ENCODE results near the gene ALK.

The ALK gene

DNA sequence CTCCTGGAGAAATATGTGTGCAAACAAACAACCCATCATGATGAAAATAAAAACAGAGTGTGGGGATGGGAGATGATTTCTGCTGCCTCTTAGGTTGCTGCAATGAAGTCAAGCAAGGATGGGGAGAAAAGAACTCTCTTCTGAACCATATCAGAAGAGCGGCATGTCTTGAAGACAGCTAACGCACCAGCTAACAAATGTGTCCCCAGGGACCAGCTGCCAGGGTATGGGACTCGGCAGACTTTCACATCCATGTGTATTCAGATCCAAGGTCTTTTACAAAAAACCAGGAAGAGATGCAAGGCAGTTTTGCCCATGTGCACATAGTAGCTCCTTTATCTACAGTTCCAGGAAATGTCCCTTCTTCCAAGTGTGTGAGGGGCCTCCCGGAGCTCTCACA, 680.8 kb downstream of the ALK start:
- no peak overlapping the region for H3K27ac ChIP-seq (ENCODE audit: low read depth, low read length)
- no peaks in the 10 kb centered on the region for H3K4me1 ChIP-seq (ENCODE audit: control insufficient read depth, insufficient read depth, low read length)
- no peaks in the 10 kb centered on the region for H3K9me3 ChIP-seq (ENCODE audit: control insufficient read depth, insufficient read depth, low read depth, low read length)
- no peaks in the 10 kb centered on the region for H3K36me3 ChIP-seq (ENCODE audit: control insufficient read depth, insufficient read depth, low read length)
- no peaks in the 10 kb centered on the region; the same call in 1 of the 2 replicates for H3K27me3 ChIP-seq (ENCODE audit: control insufficient read depth, insufficient read depth, low read length)
- no peak overlapping the region for H3K4me3 ChIP-seq (ENCODE audit: low read depth, low read length)
- no peak overlapping the region for H3K9ac ChIP-seq (ENCODE audit: low read length)

DNA sequence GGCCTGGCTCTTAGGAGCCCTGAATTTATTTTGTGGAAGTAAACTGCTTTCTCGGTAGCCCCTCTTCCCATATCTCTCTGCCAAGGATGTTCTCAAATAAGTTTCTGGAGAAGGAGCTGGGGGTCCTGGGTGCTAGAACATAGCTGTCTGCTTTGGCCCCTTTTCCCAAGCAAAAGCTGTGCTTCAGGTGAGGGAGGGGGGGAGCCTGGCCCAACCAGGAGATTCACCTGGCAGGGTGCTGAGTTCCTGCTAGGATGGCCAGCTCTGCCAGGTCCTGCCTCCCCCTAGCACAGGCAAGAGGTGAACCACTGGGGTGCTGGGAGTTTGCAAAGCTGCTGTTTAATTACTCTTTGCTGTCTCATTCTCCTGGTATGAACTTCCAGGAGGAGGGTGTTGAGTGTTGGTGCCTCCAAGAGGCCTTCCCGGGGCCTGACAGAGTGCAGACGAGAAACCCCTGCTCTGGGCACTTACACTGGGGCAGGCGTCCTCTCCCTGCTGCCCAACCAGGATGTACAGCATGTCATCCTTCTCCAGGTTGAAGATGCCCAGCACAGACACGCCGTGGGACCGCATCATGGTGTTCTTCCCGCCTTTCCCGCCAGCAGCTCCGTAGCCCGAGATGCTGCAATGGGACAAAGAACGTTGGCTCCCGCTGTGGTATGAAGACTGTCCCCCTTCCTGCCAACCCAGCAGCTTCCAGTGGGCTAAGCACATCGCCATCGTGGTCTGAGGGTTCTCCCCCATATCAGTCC, 682.0 kb downstream of the ALK start:
- H3K36me3 ChIP-seq (ENCODE audit: control insufficient read depth, insufficient read depth, low read length) = no peaks in the 10 kb centered on the region
- no peaks in the 10 kb centered on the region for H3K4me1 ChIP-seq (ENCODE audit: control insufficient read depth, insufficient read depth, low read length)
- no peaks in the 10 kb centered on the region; the same call in 1 of the 2 replicates for H3K27me3 ChIP-seq (ENCODE audit: control insufficient read depth, insufficient read depth, low read length)
- H3K9ac ChIP-seq (ENCODE audit: low read length) = no peak overlapping the region
- no peak overlapping the region for H3K4me3 ChIP-seq (ENCODE audit: low read depth, low read length)
- H3K27ac ChIP-seq (ENCODE audit: low read depth, low read length) = no peak overlapping the region
- H3K9me3 ChIP-seq (ENCODE audit: control insufficient read depth, insufficient read depth, low read depth, low read length) = no peaks in the 10 kb centered on the region

GRCh38 chr2:29238497-29238896, 682.9 kb downstream of the ALK start:
- H3K27ac ChIP-seq (ENCODE audit: low read depth, low read length) = no peak overlapping the region
- H3K9ac ChIP-seq (ENCODE audit: low read length) = no peak overlapping the region
- no peaks in the 10 kb centered on the region for H3K36me3 ChIP-seq (ENCODE audit: control insufficient read depth, insufficient read depth, low read length)
- no peaks in the 10 kb centered on the region for H3K9me3 ChIP-seq (ENCODE audit: control insufficient read depth, insufficient read depth, low read depth, low read length)
- no peak overlapping the region for H3K4me3 ChIP-seq (ENCODE audit: low read depth, low read length)
- no peaks in the 10 kb centered on the region for H3K4me1 ChIP-seq (ENCODE audit: control insufficient read depth, insufficient read depth, low read length)
- H3K27me3 ChIP-seq (ENCODE audit: control insufficient read depth, insufficient read depth, low read length) = peaks cover 3% of the 10 kb centered on the region; the same call in 1 of the 2 replicates

- peaks cover 3% of the 10 kb centered on the region; the same call in 1 of the 2 replicates for H3K27me3 ChIP-seq (ENCODE audit: control insufficient read depth, insufficient read depth, low read length)
- H3K36me3 ChIP-seq (ENCODE audit: control insufficient read depth, insufficient read depth, low read length) = no peaks in the 10 kb centered on the region
- H3K4me3 ChIP-seq (ENCODE audit: low read depth, low read length) = no peak overlapping the region
- H3K27ac ChIP-seq (ENCODE audit: low read depth, low read length) = no peak overlapping the region
- H3K9me3 ChIP-seq (ENCODE audit: control insufficient read depth, insufficient read depth, low read depth, low read length) = no peaks in the 10 kb centered on the region
- no peak overlapping the region for H3K9ac ChIP-seq (ENCODE audit: low read length)
- no peaks in the 10 kb centered on the region for H3K4me1 ChIP-seq (ENCODE audit: control insufficient read depth, insufficient read depth, low read length)
Measured at GRCh38 chr2:29236074-29236473, 685.3 kb downstream of the ALK start.

DNA sequence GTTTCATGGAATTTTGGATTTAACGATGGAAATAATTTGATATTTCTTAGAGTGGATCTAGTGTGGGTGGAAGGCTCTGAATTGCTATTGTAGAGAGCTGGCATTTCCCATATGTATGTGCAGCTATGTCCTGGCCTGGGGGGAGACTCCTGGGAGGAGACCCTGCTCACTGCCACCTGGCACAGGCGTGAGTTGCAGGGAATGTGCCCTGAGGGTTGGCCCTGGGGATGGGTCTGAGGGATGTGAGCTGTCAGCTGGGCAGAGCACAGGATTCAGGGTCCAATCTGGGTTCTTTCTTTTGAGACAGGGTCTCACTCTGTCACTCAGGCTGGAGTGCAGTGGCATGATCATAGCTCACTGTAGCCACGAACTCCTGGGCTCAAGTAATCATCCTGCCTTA, 686.0 kb downstream of the ALK start:
- H3K9ac ChIP-seq (ENCODE audit: low read length) = no peak overlapping the region
- no peaks in the 10 kb centered on the region for H3K9me3 ChIP-seq (ENCODE audit: control insufficient read depth, insufficient read depth, low read depth, low read length)
- H3K4me3 ChIP-seq (ENCODE audit: low read depth, low read length) = no peak overlapping the region
- no peaks in the 10 kb centered on the region for H3K4me1 ChIP-seq (ENCODE audit: control insufficient read depth, insufficient read depth, low read length)
- peaks cover 3% of the 10 kb centered on the region; the same call in 1 of the 2 replicates for H3K27me3 ChIP-seq (ENCODE audit: control insufficient read depth, insufficient read depth, low read length)
- no peaks in the 10 kb centered on the region for H3K36me3 ChIP-seq (ENCODE audit: control insufficient read depth, insufficient read depth, low read length)
- H3K27ac ChIP-seq (ENCODE audit: low read depth, low read length) = no peak overlapping the region

DNA sequence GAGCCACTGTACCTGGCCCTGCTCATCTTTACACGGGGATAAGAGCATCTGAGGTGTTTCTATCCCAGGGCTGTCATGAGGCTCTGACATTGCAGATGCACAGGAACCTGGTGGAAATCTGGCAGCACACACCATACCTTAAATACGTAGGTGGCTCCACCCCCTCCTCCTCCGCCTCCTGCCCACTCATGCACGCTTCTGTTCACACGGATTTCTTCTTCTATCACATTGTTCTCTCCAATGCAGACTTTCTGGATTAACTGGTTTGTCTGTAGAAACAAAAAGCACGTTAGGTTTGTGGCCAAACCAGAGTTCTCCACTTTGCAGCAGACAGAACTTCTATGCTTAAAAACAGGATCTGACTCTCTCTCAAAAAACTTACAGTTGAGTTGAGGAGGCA, 688.0 kb downstream of the ALK start:
- H3K27me3 ChIP-seq (ENCODE audit: control insufficient read depth, insufficient read depth, low read length) = peaks cover 3% of the 10 kb centered on the region; the same call in 1 of the 2 replicates
- H3K36me3 ChIP-seq (ENCODE audit: control insufficient read depth, insufficient read depth, low read length) = no peaks in the 10 kb centered on the region
- H3K4me1 ChIP-seq (ENCODE audit: control insufficient read depth, insufficient read depth, low read length) = no peaks in the 10 kb centered on the region
- no peaks in the 10 kb centered on the region for H3K9me3 ChIP-seq (ENCODE audit: control insufficient read depth, insufficient read depth, low read depth, low read length)
- H3K27ac ChIP-seq (ENCODE audit: low read depth, low read length) = no peak overlapping the region
- H3K9ac ChIP-seq (ENCODE audit: low read length) = no peak overlapping the region
- no peak overlapping the region for H3K4me3 ChIP-seq (ENCODE audit: low read depth, low read length)

- Histone ChIP-seq H3K27ac (ENCODE audit: low read depth, low read length) (no peak overlapping the region), H3K36me3 (ENCODE audit: control insufficient read depth, insufficient read depth, low read length) (no peaks in the 10 kb centered on the region), H3K9me3 (ENCODE audit: control insufficient read depth, insufficient read depth, low read depth, low read length) (no peaks in the 10 kb centered on the region), H3K9ac (ENCODE audit: low read length) (no peak overlapping the region), H3K4me1 (ENCODE audit: control insufficient read depth, insufficient read depth, low read length) (no peaks in the 10 kb centered on the region), H3K27me3 (ENCODE audit: control insufficient read depth, insufficient read depth, low read length) (peaks cover 3% of the 10 kb centered on the region; the same call in 1 of the 2 replicates), H3K4me3 (ENCODE audit: low read depth, low read length) (no peak overlapping the region)
Measured at GRCh38 chr2:29232041-29232440, 689.3 kb downstream of the ALK start.

DNA sequence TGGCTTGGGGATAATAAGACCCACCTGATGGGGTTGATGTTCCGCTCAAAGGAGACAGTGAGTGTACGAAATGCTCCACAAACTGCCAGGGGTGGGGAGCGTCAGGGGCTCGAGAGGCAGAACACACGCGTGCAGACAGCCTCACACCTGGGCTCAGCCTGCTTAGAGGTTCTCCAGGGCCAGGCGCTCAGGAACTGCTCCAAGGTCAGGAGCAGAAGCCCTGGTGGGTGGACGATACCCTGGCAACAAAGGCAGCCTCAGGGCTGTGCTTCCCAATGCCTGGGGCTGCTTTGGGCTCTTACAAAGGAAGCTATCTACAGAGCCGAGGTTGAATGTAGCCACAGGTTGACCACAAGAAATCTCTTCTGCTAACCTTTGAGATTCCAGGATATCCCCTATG, 691.7 kb downstream of the ALK start:
- H3K4me1 ChIP-seq (ENCODE audit: control insufficient read depth, insufficient read depth, low read length) = no peaks in the 10 kb centered on the region
- peaks cover 3% of the 10 kb centered on the region; the same call in 1 of the 2 replicates for H3K27me3 ChIP-seq (ENCODE audit: control insufficient read depth, insufficient read depth, low read length)
- H3K27ac ChIP-seq (ENCODE audit: low read depth, low read length) = no peak overlapping the region
- H3K9ac ChIP-seq (ENCODE audit: low read length) = no peak overlapping the region
- H3K9me3 ChIP-seq (ENCODE audit: control insufficient read depth, insufficient read depth, low read depth, low read length) = no peaks in the 10 kb centered on the region
- no peaks in the 10 kb centered on the region for H3K36me3 ChIP-seq (ENCODE audit: control insufficient read depth, insufficient read depth, low read length)
- H3K4me3 ChIP-seq (ENCODE audit: low read depth, low read length) = no peak overlapping the region

- Histone ChIP-seq H3K9ac (ENCODE audit: low read length) (no peak overlapping the region), H3K4me3 (ENCODE audit: low read depth, low read length) (no peak overlapping the region), H3K27me3 (ENCODE audit: control insufficient read depth, insufficient read depth, low read length) (peaks cover under 1% of the 10 kb centered on the region; the same call in 1 of the 2 replicates), H3K4me1 (ENCODE audit: control insufficient read depth, insufficient read depth, low read length) (no peaks in the 10 kb centered on the region), H3K9me3 (ENCODE audit: control insufficient read depth, insufficient read depth, low read depth, low read length) (no peaks in the 10 kb centered on the region), H3K27ac (ENCODE audit: low read depth, low read length) (no peak overlapping the region), H3K36me3 (ENCODE audit: control insufficient read depth, insufficient read depth, low read length) (no peaks in the 10 kb centered on the region)
Measured at GRCh38 chr2:29228947-29229346, 692.4 kb downstream of the ALK start.

DNA sequence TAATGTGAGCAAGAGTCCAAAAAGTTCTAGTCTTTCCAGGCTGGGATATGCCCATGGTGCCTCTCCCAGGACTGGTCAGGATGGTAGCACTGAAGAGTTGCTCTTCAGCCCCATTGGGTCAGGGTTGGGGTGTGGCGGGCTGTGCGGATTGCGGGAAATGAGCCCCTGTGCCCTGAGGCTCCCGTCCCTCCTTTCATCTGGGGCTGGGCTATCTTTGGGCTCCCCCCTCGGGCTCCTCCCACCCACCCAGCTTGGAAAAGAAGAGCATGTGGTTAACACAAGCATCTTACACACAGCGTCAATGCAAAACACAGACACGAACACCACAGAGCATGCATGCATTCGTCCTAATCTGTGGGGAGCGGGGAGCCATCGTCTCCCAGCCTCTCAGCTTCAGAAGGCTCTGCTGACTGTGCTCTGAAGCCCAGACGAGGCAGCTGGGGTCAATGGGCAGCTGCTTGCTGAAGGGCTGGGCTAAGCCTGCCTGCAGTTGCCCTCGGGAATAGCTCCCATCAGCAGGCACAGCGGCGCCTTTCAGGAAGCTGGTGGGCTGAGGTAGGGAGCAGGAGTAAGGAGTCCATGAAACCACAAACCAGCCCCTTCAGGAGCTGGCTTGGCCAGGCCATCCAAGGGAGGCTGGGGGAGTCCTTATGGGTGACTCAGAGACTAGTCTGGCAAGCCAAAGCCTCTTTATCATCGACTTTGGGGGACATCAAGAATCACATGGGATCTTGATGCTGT, 693.3 kb downstream of the ALK start:
- no peaks in the 10 kb centered on the region for H3K27me3 ChIP-seq (ENCODE audit: control insufficient read depth, insufficient read depth, low read length)
- no peak overlapping the region for H3K27ac ChIP-seq (ENCODE audit: low read depth, low read length)
- H3K4me3 ChIP-seq (ENCODE audit: low read depth, low read length) = no peak overlapping the region
- H3K4me1 ChIP-seq (ENCODE audit: control insufficient read depth, insufficient read depth, low read length) = no peaks in the 10 kb centered on the region
- no peak overlapping the region for H3K9ac ChIP-seq (ENCODE audit: low read length)
- no peaks in the 10 kb centered on the region for H3K36me3 ChIP-seq (ENCODE audit: control insufficient read depth, insufficient read depth, low read length)
- no peaks in the 10 kb centered on the region for H3K9me3 ChIP-seq (ENCODE audit: control insufficient read depth, insufficient read depth, low read depth, low read length)

DNA sequence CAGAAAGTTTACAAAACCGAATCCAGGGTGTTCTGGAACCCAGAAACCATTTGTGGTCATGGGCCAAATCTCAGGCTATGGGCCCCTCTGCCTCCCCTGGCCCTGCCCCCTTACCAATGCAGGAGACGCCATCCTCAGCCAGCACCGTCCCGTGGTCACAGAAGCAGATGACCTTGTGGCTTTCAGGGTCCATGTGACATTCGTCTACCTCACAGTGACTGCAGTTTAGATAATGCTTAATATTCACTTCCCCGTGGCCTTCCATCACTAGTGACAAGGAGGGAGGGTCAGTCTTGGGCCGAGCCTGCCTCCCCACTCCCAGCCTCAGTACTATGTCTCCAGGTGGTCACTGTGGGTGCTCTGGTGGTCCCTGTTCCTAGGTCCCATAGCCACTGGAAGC, 694.6 kb downstream of the ALK start:
- H3K27ac ChIP-seq (ENCODE audit: low read depth, low read length) = no peak overlapping the region

More for the DNA sequence above, 694.6 kb downstream of the ALK start:
- Histone ChIP-seq H3K4me1 (ENCODE audit: control insufficient read depth, insufficient read depth, low read length) (no peaks in the 10 kb centered on the region), H3K27me3 (ENCODE audit: control insufficient read depth, insufficient read depth, low read length) (no peaks in the 10 kb centered on the region), H3K36me3 (ENCODE audit: control insufficient read depth, insufficient read depth, low read length) (no peaks in the 10 kb centered on the region), H3K4me3 (ENCODE audit: low read depth, low read length) (no peak overlapping the region), H3K9ac (ENCODE audit: low read length) (no peak overlapping the region), H3K9me3 (ENCODE audit: control insufficient read depth, insufficient read depth, low read depth, low read length) (no peaks in the 10 kb centered on the region)

Measured in HUES6 (cell line).